GM21423 (cell line): ENCODE data around the gene HOMER2.
A peak's percentile ranks its signal among the peaks of the same experiment; 100 is the strongest.
"Not testable (repeated sequence)": the region's sequence is repeated elsewhere in the genome, so short reads cannot be mapped to it uniquely, and the experiment has no call there.

Experiments used
- ATAC-seq: cut with Tn5 transposase; IDR thresholded peaks from one replicate; pipeline ENCODE4 v1.9.1; 2021; ENCODE audit warnings: mild to moderate bottlenecking, moderate library complexity; ENCODE audit not compliant: unreplicated experiment

The HOMER2 gene

DNA sequence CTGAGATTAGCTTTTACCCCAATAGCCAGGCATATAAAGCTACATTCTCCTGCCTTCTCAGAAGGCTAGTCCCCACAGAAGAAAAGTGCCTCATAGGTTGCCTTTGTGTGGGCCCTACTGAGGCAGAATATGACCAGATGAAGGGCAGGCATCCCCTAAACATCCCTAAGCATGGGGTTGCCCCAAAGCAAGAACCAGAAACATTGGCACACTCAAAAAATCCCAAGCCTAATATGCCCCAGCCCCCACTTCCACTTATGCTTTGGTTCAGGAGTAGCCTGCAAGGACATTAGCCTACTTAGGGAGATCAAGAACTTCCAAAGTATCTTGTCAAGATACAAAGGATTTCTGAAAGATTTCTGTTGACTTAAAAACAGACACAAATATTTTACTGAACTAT, 113.4 kb downstream of the HOMER2 start:
- ATAC-seq, result no peak

DNA sequence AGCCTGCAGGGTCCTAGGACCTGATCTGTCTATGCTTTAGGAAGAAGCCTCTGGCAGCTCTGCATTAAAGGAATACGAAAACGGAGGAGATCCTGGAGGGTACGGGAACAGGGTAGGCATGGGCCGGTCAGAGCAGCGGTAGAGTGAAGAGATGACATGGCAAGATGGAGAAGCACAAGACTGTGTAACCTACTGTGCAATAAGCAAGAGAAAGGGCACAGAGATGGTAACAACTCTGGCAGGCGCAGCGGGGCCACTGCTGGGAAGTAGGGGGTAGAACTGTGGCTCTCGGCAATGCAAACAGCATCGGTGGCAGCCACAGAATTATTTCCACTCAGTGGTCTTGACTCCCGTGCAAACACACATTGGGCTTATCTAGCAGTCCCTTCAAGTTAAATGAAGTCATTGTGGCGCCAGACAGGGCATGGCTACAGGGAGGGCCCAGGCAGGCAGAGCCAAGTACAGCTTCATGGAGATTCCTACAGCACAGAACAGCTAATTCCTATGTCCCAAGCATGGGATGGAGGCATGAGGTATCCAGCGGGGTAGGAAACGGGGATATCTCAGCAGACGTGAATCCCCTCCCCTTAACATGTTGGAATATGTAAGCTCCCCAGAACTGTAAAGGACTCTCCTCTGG, 114.3 kb downstream of the HOMER2 start:
- ATAC-seq, result no peak

DNA sequence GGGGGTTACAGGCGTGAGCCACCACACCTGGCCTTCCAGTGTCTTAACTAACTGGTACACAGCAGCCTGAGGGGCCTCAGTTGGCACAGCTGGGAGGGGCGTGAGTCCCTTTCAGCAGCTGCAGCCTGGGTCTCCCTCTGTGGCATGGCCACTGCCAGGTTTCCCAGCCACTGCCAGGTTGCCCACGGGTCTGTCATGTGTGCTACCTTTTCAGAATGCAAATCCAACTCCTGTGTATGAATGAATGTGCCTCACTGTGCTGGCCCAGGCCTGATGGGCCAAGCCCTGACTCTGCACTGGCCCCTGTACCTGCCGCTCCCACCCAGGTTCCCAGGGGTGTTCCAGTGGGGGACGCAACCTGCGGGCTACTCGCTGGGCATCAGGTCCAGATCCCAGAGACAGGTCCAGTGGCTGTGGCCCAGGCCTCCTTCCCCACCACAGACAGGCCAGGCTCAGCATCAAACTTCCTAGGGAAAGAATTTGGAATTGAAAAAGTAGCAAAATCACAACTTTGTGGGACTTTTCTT, 117.1 kb downstream of the HOMER2 start:
- ATAC-seq, result no peak

DNA sequence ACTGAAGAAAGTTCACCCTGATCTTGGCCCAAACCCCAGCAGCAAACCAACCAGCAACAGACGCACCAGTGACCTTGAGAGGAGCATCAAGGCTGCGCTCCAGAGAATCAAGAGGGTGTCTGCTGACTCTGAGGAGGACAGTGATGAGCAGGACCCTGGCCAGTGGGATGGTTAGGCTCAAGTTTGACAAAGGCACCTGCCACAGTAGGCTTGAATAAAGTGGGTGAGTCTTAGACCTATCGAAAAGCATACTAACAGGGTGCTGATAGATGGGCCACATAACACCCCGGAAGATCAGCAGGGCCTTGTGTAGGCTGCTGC, 119.2 kb downstream of the HOMER2 start:
- no peak for ATAC-seq

DNA sequence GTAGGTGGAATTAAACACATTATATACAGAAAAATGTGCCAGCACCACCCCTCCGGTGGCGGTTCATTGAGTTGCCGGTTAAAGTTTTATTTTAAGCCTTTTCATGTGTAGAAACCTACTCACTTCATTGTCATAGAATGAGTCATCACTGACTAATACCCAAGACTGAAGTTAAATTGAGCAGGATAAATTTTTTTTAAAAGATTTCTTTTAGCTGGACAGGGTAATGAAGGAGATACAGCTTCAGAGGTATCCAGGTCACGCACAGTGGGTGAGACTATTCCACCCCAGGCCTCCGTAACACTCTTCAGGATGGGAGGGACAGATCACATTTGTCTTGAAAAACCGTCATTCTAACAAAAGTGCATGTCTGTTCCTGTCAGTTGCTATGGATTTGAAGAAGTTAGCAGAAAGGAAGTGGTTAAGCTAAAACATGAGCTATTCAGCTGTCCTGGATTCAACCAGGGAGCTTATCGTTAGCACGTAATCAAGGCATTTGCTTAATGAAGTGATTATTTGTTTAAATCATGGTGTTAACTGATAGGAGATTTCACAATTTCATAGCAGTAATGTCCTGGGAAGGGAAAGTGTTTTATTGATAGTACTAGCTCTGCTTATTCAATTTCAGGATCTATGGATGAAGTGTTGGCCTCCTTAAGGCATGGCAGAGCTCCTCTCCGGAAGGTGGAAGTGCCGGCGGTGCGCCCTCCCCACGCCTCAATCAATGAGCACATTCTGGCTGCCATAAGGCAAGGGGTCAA, 119.7 kb downstream of the HOMER2 start:
- ATAC-seq, result peak; percentile 91

DNA sequence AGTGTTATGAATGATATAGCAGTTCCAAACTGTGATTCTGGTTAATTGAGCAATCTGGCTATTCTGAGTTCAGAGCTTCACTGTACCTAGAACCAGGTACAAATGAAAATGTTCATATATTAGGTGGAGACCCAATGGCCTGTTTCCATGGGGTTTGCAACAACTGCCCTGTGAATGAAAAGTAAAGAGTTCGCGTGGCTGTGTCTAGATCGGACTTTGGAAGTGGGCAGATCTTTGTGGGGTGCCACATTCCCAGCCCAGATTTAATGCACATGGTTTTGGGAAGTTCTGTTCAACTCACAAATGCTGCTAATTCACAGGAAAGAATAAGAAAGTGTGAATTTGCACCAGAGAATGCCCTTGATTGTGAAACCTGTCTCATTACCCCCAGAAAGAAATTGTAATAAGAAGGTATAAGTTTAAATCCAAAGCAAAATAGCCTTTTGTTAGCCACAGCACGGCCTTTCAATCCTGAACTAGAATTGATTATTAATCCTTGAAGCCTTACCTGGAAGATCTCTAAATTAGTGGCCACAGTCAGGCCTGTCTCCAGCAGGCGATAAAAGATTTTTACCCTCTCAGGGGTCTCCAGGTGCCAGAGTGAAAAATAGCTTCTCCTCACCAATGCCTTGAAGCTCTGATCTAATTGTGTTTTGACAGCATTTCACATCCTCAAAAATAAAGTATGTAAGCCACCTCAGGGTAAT, 120.5 kb downstream of the HOMER2 start:
- ATAC-seq, result no peak

DNA sequence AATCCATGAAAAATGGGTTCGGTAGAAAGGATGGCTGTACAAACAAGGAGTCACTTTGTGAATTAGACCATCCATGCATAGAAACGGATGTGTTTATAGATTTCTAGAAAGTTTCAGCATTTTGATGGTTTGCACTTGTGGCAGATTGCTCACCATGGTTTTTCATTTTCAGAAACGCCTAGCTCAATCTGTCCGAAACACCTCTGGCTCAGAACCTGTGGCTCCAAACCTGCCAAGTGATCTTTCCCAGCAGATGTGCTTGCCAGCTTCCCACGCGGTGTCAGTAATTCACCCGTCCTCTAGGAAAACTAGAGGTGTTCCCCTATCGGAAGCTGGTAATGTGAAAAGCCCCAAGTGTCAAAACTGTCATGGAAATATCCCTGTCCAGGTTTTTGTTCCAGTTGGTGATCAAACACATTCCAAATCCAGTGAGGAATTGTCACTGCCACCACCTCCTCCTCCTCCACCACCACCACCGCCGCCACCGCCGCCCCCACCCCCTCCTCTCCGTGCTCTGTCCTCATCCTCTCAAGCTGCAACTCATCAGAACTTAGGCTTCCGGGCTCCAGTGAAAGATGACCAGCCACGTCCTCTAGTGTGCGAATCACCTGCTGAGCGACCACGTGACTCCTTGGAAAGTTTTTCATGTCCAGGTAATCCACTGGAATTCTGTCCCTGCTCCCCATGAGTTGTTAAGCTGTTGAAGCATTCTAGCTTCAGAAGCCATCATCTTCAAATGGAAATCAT, 121.9 kb downstream of the HOMER2 start:
- no peak for ATAC-seq

DNA sequence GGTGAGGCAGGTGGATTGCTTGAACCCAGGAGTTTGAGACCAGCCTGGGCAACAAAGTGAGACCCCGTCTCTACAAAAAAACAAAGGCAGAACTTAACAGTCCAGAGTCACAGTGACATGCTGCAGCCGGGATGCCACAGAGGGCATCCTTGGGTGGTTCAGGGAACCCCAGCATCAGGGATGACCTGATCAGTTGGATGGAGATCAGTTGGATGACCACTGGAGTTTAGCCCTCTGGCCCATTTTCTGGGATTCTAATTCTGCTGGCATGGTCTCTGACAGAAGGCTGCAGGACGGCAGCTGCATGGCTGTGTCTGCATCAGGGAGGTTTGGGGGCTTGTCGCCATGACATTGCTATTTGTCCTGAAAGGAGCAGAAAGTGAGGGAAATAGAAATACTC, 123.3 kb downstream of the HOMER2 start:
- no peak for ATAC-seq

- ATAC-seq, result no peak
These were observed 124.4 kb downstream of the HOMER2 start for GRCh38 chr15:82828075-82828474.

DNA sequence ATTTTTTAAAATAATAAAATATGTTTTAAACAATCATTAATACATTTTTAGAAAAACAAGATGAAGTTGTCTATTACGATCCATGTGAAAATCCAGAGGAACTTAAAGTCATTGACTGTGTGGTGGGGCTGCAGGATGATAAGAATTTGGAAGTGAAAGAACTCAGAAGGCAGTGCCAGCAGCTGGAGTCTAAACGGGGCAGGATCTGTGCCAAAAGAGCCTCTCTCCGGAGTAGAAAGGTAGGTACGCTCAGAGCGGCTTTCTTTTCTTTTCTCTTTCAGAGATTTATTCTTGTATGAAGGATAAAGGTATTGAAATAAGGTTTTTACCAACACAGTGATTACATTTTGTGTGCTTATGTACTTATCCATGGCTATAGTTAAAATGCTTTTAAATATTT, 129.5 kb downstream of the HOMER2 start:
- no peak for ATAC-seq

GRCh38 chr15:82821851-82822250, 130.7 kb downstream of the HOMER2 start:
- ATAC-seq, result not testable (repeated sequence)

GRCh38 chr15:82821396-82821795, 131.1 kb downstream of the HOMER2 start:
- ATAC-seq, result not testable (repeated sequence)

GRCh38 chr15:82820128-82820527, 132.4 kb downstream of the HOMER2 start:
- ATAC-seq, result no peak

DNA sequence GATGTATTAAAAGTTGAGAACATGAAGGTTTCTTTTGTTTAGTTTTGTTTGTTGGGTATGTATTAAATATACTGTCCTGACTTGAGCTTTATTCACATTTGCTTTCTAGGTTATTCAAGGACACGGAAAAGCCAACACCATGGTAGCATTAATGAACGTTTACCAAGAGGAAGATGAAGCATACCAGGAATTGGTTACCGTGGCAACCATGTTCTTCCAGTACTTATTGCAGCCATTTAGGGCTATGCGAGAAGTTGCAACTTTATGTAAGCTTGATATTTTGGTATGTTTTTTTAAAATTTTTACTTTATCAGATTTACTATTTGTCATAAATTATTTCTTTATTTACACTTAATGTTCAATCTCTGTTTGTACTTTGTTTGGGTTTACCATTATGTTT, 139.5 kb downstream of the HOMER2 start:
- ATAC-seq, result no peak

DNA sequence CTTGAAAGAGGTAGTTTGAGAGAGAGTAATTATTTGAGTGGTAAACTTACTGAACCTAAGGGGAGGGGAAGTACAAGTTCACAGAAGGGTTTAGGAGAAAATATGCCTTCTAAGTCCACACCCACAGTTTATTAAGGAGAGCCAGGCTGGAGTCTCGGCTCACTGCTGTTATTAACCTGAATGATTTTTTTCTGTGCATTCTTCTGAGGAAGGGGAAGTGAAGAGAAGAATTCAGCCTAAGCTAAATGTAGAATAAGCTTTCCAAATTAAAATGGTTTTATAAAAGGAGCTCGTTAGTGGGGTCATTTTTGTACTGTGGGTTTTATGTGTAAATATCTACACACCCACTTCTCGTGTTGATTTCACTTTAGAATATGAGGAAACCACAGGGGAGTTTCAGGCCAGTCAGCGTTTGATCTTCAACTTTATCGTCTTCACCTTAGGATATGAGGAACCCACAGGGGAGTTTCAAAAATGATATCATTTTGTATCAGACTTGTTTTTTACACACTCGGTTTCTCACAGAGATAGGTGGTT, 141.6 kb downstream of the HOMER2 start:
- no peak for ATAC-seq

GRCh38 chr15:82810061-82810889, 142.2 kb downstream of the HOMER2 start:
- peak; percentile 13 for ATAC-seq

- ATAC-seq, result peak; percentile 74
These were observed 143.0 kb downstream of the HOMER2 start, which contains the start of gene WHAMM for GRCh38 chr15:82809308-82810060. TSS of gene WHAMM (plus strand) at chr15:82809628. CDS start at chr15:82809727, 99 bp downstream.

DNA sequence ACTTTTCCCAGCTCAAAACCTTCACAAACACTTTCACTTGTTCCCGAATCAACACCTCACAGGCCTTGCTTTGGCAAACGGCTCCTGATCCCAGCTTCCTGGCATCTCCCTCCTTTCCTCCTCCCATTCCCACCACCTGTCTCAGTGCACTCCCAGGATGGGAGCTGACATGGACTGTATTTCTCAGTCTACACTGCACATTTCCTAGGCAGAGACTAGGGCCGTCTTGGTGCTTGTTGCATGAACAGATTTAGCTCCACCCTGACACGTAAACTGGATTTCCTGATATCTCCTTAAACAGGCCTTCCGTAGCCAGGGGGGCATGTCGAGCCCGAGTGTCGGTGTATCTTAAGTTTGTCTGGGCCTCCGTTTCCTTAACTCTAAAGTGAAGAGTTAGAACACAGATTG, 143.9 kb downstream of the HOMER2 start:
- ATAC-seq, result no peak
